Natural killer cell (primary cell): ENCODE measurements around the gene MSI2. TPM values are rescaled to one million over a fixed set of nuclear protein-coding genes. Genes with fewer than 3 reads are reported as not detected.

Source experiments
- ATAC-seq, 3 donors: fragments of 150-1000 bp in 2 of 3; fragments of 200-7000 bp in 1 of 3; cut with Tn5 transposase; 1 replicate in 1 of 3; 2 replicates in 2 of 3; pipeline ENCODE4 v1.10.0; 2021; ENCODE audit warnings: mild to moderate bottlenecking in 2 of 3, moderate library complexity in 2 of 3
- DNase-seq, 2 donors: peaks; one replicate each; pipeline versions ENCODE4 v3.0.0 to v3.0.0-alpha.2; 2013 to 2021; ENCODE audit warnings: mixed read lengths in 1 of 2
- H3K27ac ChIP-seq: one replicate; pipeline ENCODE4 v1.5.1; 2013; ENCODE audit warnings: mild to moderate bottlenecking, low read length
- H3K27me3 ChIP-seq: one replicate; pipeline ENCODE4 v1.6.1; 2013; ENCODE audit warnings: low read length; ENCODE audit not compliant: control insufficient read depth, insufficient read depth
- H3K36me3 ChIP-seq: one replicate; pipeline ENCODE4 v1.6.1; 2013; ENCODE audit warnings: low read length; ENCODE audit not compliant: control insufficient read depth, insufficient read depth
- H3K4me1 ChIP-seq: one replicate; pipeline ENCODE4 v1.6.1; 2013; ENCODE audit warnings: low read length; ENCODE audit not compliant: control insufficient read depth, insufficient read depth
- H3K4me3 ChIP-seq: one replicate; pipeline ENCODE4 v1.5.1; 2013; ENCODE audit warnings: low read length
- H3K9me3 ChIP-seq: one replicate; pipeline ENCODE4 v1.6.1; 2013; ENCODE audit warnings: low read length; ENCODE audit not compliant: control insufficient read depth, insufficient read depth
- H3K27ac Mint-ChIP-seq, 2 donors: one replicate each; pipeline ENCODE4 v1.8.0; 2022; ENCODE audit warnings: mild to moderate bottlenecking in 2 of 2, mixed read lengths in 2 of 2, moderate library complexity in 1 of 2
- H3K27me3 Mint-ChIP-seq, 2 donors: one replicate each; pipeline ENCODE4 v1.8.0; 2022; ENCODE audit warnings: low read depth in 2 of 2, mixed read lengths in 2 of 2
- H3K36me3 Mint-ChIP-seq: one replicate; pipeline ENCODE4 v1.8.0; 2022; ENCODE audit warnings: mixed read lengths
- H3K4me1 Mint-ChIP-seq, 2 donors: one replicate each; pipeline ENCODE4 v1.8.0; 2022; ENCODE audit warnings: mixed read lengths in 2 of 2
- H3K4me3 Mint-ChIP-seq: one replicate; pipeline ENCODE4 v1.8.0; 2022; ENCODE audit warnings: mild to moderate bottlenecking, moderate library complexity, mixed read lengths
- H3K9me3 Mint-ChIP-seq, 2 donors: one replicate each; pipeline ENCODE4 v1.8.0; 2022; ENCODE audit warnings: mixed read lengths in 2 of 2
- CTCF ChIP-seq: fragments of 200-600 bp; IDR thresholded peaks from one replicate; pipeline ENCODE4 v1.8.0; 2022; ENCODE audit warnings: antibody characterized with exemption
- WGBS: methylation state at CpG from one replicate; pipeline ENCODE4 v1.1.7; 2013; ENCODE audit warnings: missing lambda C conversion rate; ENCODE audit not compliant: insufficient coverage; 5-methylcytosine and 5-hydroxymethylcytosine counted together
- intact Hi-C: fragments of 100-400 bp; cut with micrococcal nuclease; formaldehyde crosslinking; loops from one replicate; pipeline ENCODE4 v1.14.2; 2022
- total RNA-seq, 4 donors: library from RNA; stranded (reverse); fragments of 120-200 nt in 1 of 4; gene quantifications; one replicate each; pipeline versions ENCODE4 v1.2.3 to v1.2.4, GENCODE V29; 2013 to 2022

The MSI2 gene
- total RNA-seq, 3 donors from 2014 or later (not counting 1 experiment from before 2014, with no cell fraction given) = 95.5 to 145 (median 96.8) TPM

GRCh38 chr17:57516290-57517230, 260.2 kb downstream of the MSI2 start:
- H3K27me3 Mint-ChIP-seq = no peaks in the 10 kb centered on the region
- no peaks in the 10 kb centered on the region for H3K27me3 ChIP-seq
- no peaks in the 10 kb centered on the region for H3K36me3 ChIP-seq
- no peaks in the 10 kb centered on the region for H3K4me1 ChIP-seq
- no peak for DNase-seq
- no peaks in the 10 kb centered on the region for H3K36me3 Mint-ChIP-seq
- no peaks in the 10 kb centered on the region for H3K9me3 Mint-ChIP-seq
- no peak overlapping the region for H3K27ac Mint-ChIP-seq
- no peaks in the 10 kb centered on the region for H3K9me3 ChIP-seq
- H3K4me3 Mint-ChIP-seq = no peak overlapping the region
- TF ChIP-seq CTCF = no peak
- WGBS = 94% methylated on average over 10 of the region's 10 CpGs
- intact Hi-C loops = no loop called here
- H3K27ac ChIP-seq = no peak overlapping the region
- ATAC-seq = no peak
- H3K4me3 ChIP-seq = no peak overlapping the region
- H3K4me1 Mint-ChIP-seq = peaks cover 5% of the 10 kb centered on the region in 2 donors

GRCh38 chr17:57517273-57517631, 260.9 kb downstream of the MSI2 start:
- no peaks in the 10 kb centered on the region for H3K27me3 Mint-ChIP-seq
- H3K4me1 Mint-ChIP-seq = peaks cover 0 to 5% of the 10 kb centered on the region in 2 donors

GRCh38 chr17:57517632-57518456, 261.5 kb downstream of the MSI2 start:
- WGBS = 92% methylated on average over 2 of the region's 8 CpGs
- Histone ChIP-seq H3K27me3 (no peaks in the 10 kb centered on the region), H3K4me3 (no peak overlapping the region), H3K4me1 (no peaks in the 10 kb centered on the region), H3K36me3 (no peaks in the 10 kb centered on the region), H3K9me3 (no peaks in the 10 kb centered on the region), H3K27ac (no peak overlapping the region)
- Mint-ChIP-seq H3K4me3 (no peak overlapping the region), H3K27ac (no peak overlapping the region), H3K27me3 (no peaks in the 10 kb centered on the region), H3K4me1 (peaks cover 0 to 5% of the 10 kb centered on the region in 2 donors), H3K36me3 (no peaks in the 10 kb centered on the region), H3K9me3 (no peaks in the 10 kb centered on the region)
- intact Hi-C loops = no loop called here
- ATAC-seq = no peak
- no peak for TF ChIP-seq CTCF
- no peak for DNase-seq

More at GRCh38 chr17:57517273-57517631, 260.9 kb downstream of the MSI2 start:
- intact Hi-C loops = no loop called here
- no peak for TF ChIP-seq CTCF
- H3K4me3 Mint-ChIP-seq = no peak overlapping the region
- WGBS = 96% methylated on average over 7 of the region's 7 CpGs
- no peak overlapping the region for H3K27ac Mint-ChIP-seq
- no peaks in the 10 kb centered on the region for H3K9me3 Mint-ChIP-seq
- no peaks in the 10 kb centered on the region for H3K4me1 ChIP-seq
- H3K27me3 ChIP-seq = no peaks in the 10 kb centered on the region
- H3K4me3 ChIP-seq = no peak overlapping the region
- DNase-seq (no peak), ATAC-seq (no peak)
- H3K27ac ChIP-seq = no peak overlapping the region
- H3K9me3 ChIP-seq = no peaks in the 10 kb centered on the region
- H3K36me3 Mint-ChIP-seq = no peaks in the 10 kb centered on the region
- no peaks in the 10 kb centered on the region for H3K36me3 ChIP-seq
